GM10248 (cell line): ENCODE measurements around the gene STK17B.

Source experiments
- CTCF ChIA-PET: fragments of 300-600 bp; sonication (Branson Sonifier 250); formaldehyde crosslinking; extraction: SDS; loops from one replicate; lab custom pipeline; 2021; ENCODE audit warnings: antibody characterized with exemption; lab: Yijun Ruan, JAX
- POLR2A ChIA-PET: fragments of 350-650 bp; sonication (Branson Sonifier 250); formaldehyde crosslinking; extraction: SDS; loops from one replicate; lab custom pipeline; 2020; ENCODE audit warnings: antibody characterized with exemption; lab: Yijun Ruan, JAX
- DNase-seq: peaks from one replicate; pipeline ENCODE4 v3.0.0; 2012; ENCODE audit errors: extremely low spot score
- CTCF ChIP-seq: IDR thresholded peaks from 2 replicates; pipeline ENCODE4 v1.5.1; 2012; ENCODE audit warnings: mild to moderate bottlenecking, low read depth; ENCODE audit errors: extremely low read depth, missing control alignments, control extremely low read depth

The STK17B gene

DNA sequence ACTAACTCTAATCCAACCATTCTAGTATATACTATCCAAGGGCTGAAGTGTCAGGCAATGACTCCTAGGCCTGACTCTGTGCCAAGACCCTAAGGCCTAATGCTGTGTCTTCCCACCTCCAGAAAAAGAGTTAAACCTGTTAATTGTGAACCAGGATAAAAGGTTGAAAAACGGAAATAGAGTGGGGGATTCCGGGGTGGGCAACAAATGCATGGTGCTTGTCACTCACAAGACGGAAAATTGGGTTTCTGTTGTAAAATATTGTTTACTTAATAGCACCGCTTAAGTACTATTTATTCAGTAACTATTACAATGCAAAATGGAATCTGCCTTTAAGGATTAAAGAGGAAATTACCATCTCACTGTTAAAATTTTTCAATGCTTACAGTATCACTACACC lies 3.2 kb downstream of the STK17B start:
- ChIA-PET CTCF (interaction anchor here (1.3 to 4.5 kb wide), 4 partner anchors 8 to 286 kb away, joined by 3 to 18 read pairs (median 4); partner anchors contain the start of gene DNAH7), POLR2A (interaction anchor here (1.8 kb wide), 1 partner anchor 8 kb away, joined by 6 read pairs; no protein-coding TSS in a partner anchor)
- TF ChIP-seq CTCF = no peak
- DNase-seq = no peak

GRCh38 chr2:196167666-196168065 lies 3.7 kb downstream of the STK17B start:
- POLR2A ChIA-PET = interaction anchor here (1.8 kb wide), 1 partner anchor 9 kb away, joined by 6 read pairs; no protein-coding TSS in a partner anchor
- DNase-seq = no peak
- CTCF ChIA-PET = interaction anchor here (1.3 to 4.5 kb wide), 5 partner anchors 9 to 286 kb away, joined by 3 to 18 read pairs (median 5); partner anchors contain the start of gene DNAH7
- no peak for TF ChIP-seq CTCF

- no peak for DNase-seq
- ChIA-PET POLR2A (interaction anchor here (1.8 kb wide), 1 partner anchor 9 kb away, joined by 6 read pairs; no protein-coding TSS in a partner anchor), CTCF (interaction anchor here (0.8 to 4.5 kb wide), 11 partner anchors 9 to 287 kb away, joined by 3 to 18 read pairs (median 4); no protein-coding TSS in a partner anchor)
- no peak for TF ChIP-seq CTCF
Observed at GRCh38 chr2:196166876-196167275, 4.5 kb downstream of the STK17B start.

- TF ChIP-seq CTCF = no peak
- POLR2A ChIA-PET = no interaction called here
- CTCF ChIA-PET = interaction anchor here (1.0 to 4.5 kb wide), 7 partner anchors 12 to 289 kb away, joined by 3 to 18 read pairs (median 5); no protein-coding TSS in a partner anchor
- no peak for DNase-seq
Observed at GRCh38 chr2:196165016-196165415, 6.4 kb downstream of the STK17B start.

DNA sequence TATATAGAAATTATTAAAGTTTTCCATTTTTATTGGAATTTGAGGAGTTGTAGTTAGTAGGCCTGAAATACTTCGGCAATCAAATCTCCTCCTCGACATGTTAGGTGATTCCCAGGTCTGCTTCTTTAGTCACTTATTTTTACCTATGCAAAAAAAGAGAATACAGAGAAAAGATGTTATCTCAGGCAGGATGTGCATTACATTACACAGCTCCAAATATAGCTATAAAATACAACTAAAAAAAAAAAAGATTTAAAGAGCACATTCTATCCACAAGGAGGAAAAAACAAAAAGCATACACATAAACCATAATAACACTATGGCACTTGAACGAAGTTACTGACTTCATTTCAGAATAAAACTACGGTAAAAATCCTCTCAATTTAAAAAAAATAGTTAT lies 8.1 kb downstream of the STK17B start:
- ChIA-PET POLR2A (interaction anchor here (0.8 kb wide), 1 partner anchor 13 kb away, joined by 3 read pairs; no protein-coding TSS in a partner anchor), CTCF (interaction anchor here (0.7 to 1.8 kb wide), 3 partner anchors 10 to 86 kb away, joined by 3 to 5 read pairs (median 4); no protein-coding TSS in a partner anchor)
- no peak for TF ChIP-seq CTCF
- DNase-seq = no peak

GRCh38 chr2:196162586-196163175 lies 8.7 kb downstream of the STK17B start:
- TF ChIP-seq CTCF = no peak
- CTCF ChIA-PET = interaction anchor here (0.7 kb wide), 1 partner anchor 9 kb away, joined by 3 read pairs; no protein-coding TSS in a partner anchor
- POLR2A ChIA-PET = interaction anchor here (0.8 kb wide), 1 partner anchor 14 kb away, joined by 3 read pairs; no protein-coding TSS in a partner anchor
- DNase-seq = no peak
